Measurements from ENCODE around the gene MOCS3.

DNA sequence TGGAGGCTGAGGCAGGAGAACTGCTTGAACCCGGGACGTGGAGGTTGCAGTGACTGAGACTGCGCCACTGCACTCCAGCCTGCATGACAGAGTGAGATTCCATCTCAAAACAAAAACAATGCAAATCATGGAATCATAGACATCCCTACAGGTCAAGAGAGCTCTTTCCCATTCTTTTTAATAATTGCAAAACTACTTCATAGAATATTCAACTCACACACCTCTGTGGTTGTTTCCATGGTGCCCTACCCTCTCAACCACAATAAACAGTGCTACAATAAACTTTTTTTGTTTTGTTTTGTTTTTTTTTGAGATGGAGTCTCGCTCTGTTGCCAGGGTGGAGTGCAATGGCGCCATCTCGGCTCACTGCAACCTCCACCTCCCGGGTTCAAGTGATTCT is 15.5 kb upstream of the MOCS3 start:
- TF ChIP-seq, protein P1, sequence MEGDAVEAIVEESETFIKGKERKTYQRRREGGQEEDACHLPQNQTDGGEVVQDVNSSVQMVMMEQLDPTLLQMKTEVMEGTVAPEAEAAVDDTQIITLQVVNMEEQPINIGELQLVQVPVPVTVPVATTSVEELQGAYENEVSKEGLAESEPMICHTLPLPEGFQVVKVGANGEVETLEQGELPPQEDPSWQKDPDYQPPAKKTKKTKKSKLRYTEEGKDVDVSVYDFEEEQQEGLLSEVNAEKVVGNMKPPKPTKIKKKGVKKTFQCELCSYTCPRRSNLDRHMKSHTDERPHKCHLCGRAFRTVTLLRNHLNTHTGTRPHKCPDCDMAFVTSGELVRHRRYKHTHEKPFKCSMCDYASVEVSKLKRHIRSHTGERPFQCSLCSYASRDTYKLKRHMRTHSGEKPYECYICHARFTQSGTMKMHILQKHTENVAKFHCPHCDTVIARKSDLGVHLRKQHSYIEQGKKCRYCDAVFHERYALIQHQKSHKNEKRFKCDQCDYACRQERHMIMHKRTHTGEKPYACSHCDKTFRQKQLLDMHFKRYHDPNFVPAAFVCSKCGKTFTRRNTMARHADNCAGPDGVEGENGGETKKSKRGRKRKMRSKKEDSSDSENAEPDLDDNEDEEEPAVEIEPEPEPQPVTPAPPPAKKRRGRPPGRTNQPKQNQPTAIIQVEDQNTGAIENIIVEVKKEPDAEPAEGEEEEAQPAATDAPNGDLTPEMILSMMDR (IDR thresholded peaks at IDR 0.05), result no peak
- TF ChIP-seq POLR2A (IDR thresholded peaks at IDR 0.05), result no peak
